Duodenal mucosa (tissue), 2 donors: ENCODE data around the gene CTBP1.

Experiments
- H3K27ac ChIP-seq: one replicate; pipeline ENCODE4 v1.7.0; 2013; ENCODE audit warnings: low read depth, low read length
- H3K27me3 ChIP-seq, 2 donors: one replicate each; pipeline ENCODE4 v1.7.0; 2013; ENCODE audit warnings: low read length in 2 of 2, control low read depth in 1 of 2; ENCODE audit not compliant: insufficient read depth in 2 of 2, control insufficient read depth in 1 of 2
- H3K36me3 ChIP-seq, 2 donors: one replicate each; pipeline ENCODE4 v1.7.0; 2013; ENCODE audit warnings: low read length in 2 of 2, control low read depth in 1 of 2; ENCODE audit not compliant: insufficient read depth in 2 of 2, control insufficient read depth in 1 of 2
- H3K4me1 ChIP-seq, 2 donors: one replicate each; pipeline ENCODE4 v1.7.0; 2013; ENCODE audit warnings: low read length in 2 of 2, control low read depth in 1 of 2; ENCODE audit not compliant: insufficient read depth in 2 of 2, control insufficient read depth in 1 of 2
- H3K4me3 ChIP-seq, 2 donors: one replicate each; pipeline ENCODE4 v1.7.0; 2013; ENCODE audit warnings: low read length in 2 of 2, low read depth in 1 of 2
- H3K9ac ChIP-seq, 2 donors: one replicate each; pipeline ENCODE4 v1.7.0; 2013; ENCODE audit warnings: low read length in 2 of 2, low read depth in 1 of 2
- H3K9me3 ChIP-seq, 2 donors: one replicate each; pipeline ENCODE4 v1.7.0; 2013; ENCODE audit warnings: low read length in 2 of 2, control low read depth in 1 of 2; ENCODE audit not compliant: control insufficient read depth in 1 of 2

Gene CTBP1

GRCh38 chr4:1248245-1249147 is at the start of gene CTBP1:
Gene CTBP1, minus strand, starts transcription at chr4:1249130. Its CDS starts 7,799 bp downstream, at chr4:1241331.
- Histone ChIP-seq H3K9me3 (peaks cover 2 to 3% of the 10 kb centered on the region in 2 donors), H3K27ac (peak within 1 kb of the TSS; percentile 95), H3K36me3 (peaks cover 6 to 10% of the 10 kb centered on the region in 2 donors), H3K27me3 (no peaks in the 10 kb centered on the region), H3K4me1 (peaks cover 45 to 55% of the 10 kb centered on the region in 2 donors), H3K9ac (peak within 1 kb of the TSS; percentile 85 to 89), H3K4me3 (peak within 1 kb of the TSS; percentile 81 to 82)

DNA sequence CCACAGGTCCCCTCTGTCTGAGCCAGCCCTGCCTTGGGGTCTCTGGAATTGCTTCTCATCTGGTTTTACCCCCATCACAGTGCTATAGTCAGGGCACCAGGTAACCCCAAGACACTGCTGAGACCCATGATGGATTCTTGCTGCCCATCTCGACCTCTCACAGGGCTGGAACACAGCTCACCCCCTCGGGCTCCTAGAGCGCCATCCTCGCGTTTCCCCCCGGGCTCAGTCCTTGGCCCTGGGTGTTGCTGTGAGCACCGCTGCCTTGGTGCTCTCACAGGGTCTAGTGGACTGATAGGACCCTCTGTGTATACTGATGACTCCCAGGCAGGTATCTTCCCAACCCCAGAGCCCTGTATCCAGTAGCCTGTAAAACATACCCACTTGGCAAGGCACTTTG is 49.5 kb upstream of the CTBP1 start:
- Histone ChIP-seq H3K36me3 (peaks cover 14 to 45% of the 10 kb centered on the region in 2 donors), H3K4me3 (no peak overlapping the region), H3K27ac (no peak overlapping the region), H3K27me3 (no peaks in the 10 kb centered on the region), H3K9me3 (no peaks in the 10 kb centered on the region), H3K9ac (no peak overlapping the region), H3K4me1 (peaks cover 7 to 17% of the 10 kb centered on the region in 2 donors)

DNA sequence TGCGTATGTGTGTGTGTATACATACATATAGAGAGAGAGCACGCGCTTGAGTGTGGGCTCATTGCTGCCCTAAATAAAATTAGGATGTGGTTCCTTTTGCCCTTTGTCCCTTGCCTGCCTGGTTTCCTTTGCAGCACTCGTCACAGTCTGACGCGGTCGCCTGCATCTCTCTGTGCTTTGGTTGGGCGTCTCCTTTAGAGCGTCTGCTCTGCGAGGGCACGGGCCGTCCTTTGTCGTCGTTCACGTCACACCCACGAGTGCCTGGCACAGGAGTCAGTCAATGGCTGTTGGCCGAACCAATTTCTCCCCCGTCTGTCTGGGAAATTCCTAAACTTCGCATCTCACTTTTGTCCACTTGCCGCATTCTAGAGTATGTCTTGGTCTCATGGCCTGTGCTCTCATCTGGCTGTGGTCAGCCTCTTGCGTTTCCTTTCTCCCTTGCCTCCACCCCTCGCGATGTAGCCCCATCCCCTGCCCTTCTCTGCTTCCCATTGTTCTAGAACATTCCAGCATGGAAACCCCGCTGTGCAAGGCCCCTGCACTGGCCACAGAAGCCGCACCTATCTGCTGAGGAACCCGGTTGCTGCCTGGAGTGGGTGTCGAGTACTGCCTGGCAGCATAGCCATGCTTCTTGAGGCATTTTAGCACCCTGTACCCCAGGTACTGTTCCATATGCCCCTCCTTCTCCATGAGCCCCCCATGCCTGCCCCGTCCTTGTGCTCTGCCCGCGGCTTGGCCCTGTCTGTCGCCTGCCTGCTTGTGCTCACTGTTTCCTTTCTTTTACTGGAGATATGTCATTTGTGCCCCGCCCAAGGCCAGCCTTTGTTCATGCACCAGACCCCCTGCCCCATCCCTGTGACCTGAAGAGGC is 48.8 kb upstream of the CTBP1 start:
- no peak overlapping the region for H3K9ac ChIP-seq
- no peak overlapping the region for H3K27ac ChIP-seq
- peaks cover 7 to 17% of the 10 kb centered on the region in 2 donors for H3K4me1 ChIP-seq

GRCh38 chr4:1297023-1297395 is 48.1 kb upstream of the CTBP1 start:
- Histone ChIP-seq H3K9me3 (no peaks in the 10 kb centered on the region), H3K4me1 (peaks cover 9 to 23% of the 10 kb centered on the region in 2 donors), H3K27ac (no peak overlapping the region), H3K4me3 (no peak overlapping the region), H3K9ac (no peak overlapping the region), H3K27me3 (no peaks in the 10 kb centered on the region), H3K36me3 (peaks cover 14 to 51% of the 10 kb centered on the region in 2 donors)

More for the DNA sequence above, 48.8 kb upstream of the CTBP1 start:
- peaks cover 14 to 45% of the 10 kb centered on the region in 2 donors for H3K36me3 ChIP-seq
- H3K4me3 ChIP-seq: no peak overlapping the region
- no peaks in the 10 kb centered on the region for H3K9me3 ChIP-seq
- H3K27me3 ChIP-seq: no peaks in the 10 kb centered on the region

- Histone ChIP-seq H3K36me3 (peaks cover 14 to 52% of the 10 kb centered on the region in 2 donors), H3K27ac (no peak overlapping the region), H3K9me3 (no peaks in the 10 kb centered on the region), H3K27me3 (no peaks in the 10 kb centered on the region), H3K4me3 (no peak overlapping the region), H3K9ac (no peak overlapping the region), H3K4me1 (peaks cover 14 to 28% of the 10 kb centered on the region in 2 donors)
These were observed 47.5 kb upstream of the CTBP1 start for GRCh38 chr4:1296324-1297022.

- no peak overlapping the region for H3K4me3 ChIP-seq
- no peaks in the 10 kb centered on the region for H3K27me3 ChIP-seq
- H3K36me3 ChIP-seq: peaks cover 5 to 44% of the 10 kb centered on the region in 2 donors
- no peaks in the 10 kb centered on the region for H3K9me3 ChIP-seq
- no peak overlapping the region for H3K27ac ChIP-seq
- no peak overlapping the region for H3K9ac ChIP-seq
- H3K4me1 ChIP-seq: peaks cover 23 to 38% of the 10 kb centered on the region in 2 donors
These were observed 46.6 kb upstream of the CTBP1 start for GRCh38 chr4:1295405-1296055.

DNA sequence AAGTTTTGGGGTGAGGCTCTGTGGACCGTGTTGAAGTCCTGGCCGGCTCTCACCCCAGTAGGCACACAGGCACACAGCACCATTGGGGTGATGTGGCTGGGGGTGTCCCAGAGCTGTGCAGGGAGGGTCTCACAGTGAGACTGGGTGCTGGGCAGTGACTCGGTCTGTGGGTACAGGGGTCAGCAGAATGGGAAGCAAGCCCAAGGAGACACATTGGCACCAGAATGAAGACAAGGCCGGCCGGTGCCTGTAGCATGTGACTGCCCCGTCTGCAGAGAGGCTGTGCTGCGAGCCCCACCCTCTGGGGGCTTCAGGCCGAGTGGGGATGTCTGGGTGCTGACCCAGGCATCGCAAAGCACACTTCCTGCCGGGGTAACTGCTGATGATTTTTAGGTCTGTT is 46.0 kb upstream of the CTBP1 start:
- no peak overlapping the region for H3K9ac ChIP-seq
- H3K27me3 ChIP-seq: no peaks in the 10 kb centered on the region
- no peak overlapping the region for H3K27ac ChIP-seq
- H3K4me3 ChIP-seq: no peak overlapping the region
- no peaks in the 10 kb centered on the region for H3K9me3 ChIP-seq
- peaks cover 24 to 39% of the 10 kb centered on the region in 2 donors for H3K4me1 ChIP-seq
- peaks cover 5 to 37% of the 10 kb centered on the region in 2 donors for H3K36me3 ChIP-seq

DNA sequence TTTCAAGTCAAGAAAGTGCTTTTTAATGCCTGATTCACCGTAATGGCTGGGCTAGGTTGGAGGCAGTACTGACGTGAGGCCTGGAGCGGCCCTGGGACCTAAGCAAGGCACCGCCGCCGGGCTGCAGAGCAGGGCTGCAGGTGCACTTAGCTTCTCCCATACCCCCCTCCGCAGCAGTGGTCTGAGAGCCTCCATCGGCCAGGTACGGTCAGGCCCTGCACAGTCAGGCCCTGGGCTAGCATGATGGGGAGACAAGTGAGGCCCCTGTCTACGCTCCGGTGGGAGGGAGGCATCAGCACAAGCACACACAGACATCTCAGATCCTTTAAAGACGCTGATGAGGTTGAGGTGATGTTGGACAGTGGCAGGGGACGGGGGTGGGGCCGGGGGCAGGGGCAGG is 45.5 kb upstream of the CTBP1 start:
- peaks cover 5 to 32% of the 10 kb centered on the region in 2 donors for H3K36me3 ChIP-seq
- no peak overlapping the region for H3K9ac ChIP-seq
- peaks cover 24 to 39% of the 10 kb centered on the region in 2 donors for H3K4me1 ChIP-seq
- H3K4me3 ChIP-seq: no peak overlapping the region
- no peak overlapping the region for H3K27ac ChIP-seq
- H3K9me3 ChIP-seq: no peaks in the 10 kb centered on the region
- H3K27me3 ChIP-seq: no peaks in the 10 kb centered on the region

- H3K27me3 ChIP-seq: no peaks in the 10 kb centered on the region
- H3K36me3 ChIP-seq: peaks cover 5 to 28% of the 10 kb centered on the region in 2 donors
- no peak overlapping the region for H3K9ac ChIP-seq
- no peak overlapping the region for H3K4me3 ChIP-seq
- H3K9me3 ChIP-seq: no peaks in the 10 kb centered on the region
- no peak overlapping the region for H3K27ac ChIP-seq
- peaks cover 27 to 42% of the 10 kb centered on the region in 2 donors for H3K4me1 ChIP-seq
These were observed 45.1 kb upstream of the CTBP1 start for GRCh38 chr4:1293991-1294390.
